Omental fat pad (tissue), 4 donors: ENCODE results near the gene ACOT11. TPM values are rescaled to one million over a fixed set of nuclear protein-coding genes. Genes with fewer than 3 reads are reported as not detected.

Experiments used
- ATAC-seq: fragments of 150-250 bp; one replicate; pipeline ENCODE4 v1.9.1; 2016; ENCODE audit warnings: mild to moderate bottlenecking, moderate library complexity; ENCODE audit not compliant: low FRiP score
- DNase-seq: peaks from one replicate; pipeline ENCODE4 v3.0.0-alpha.2; 2019; ENCODE audit warnings: low spot score
- total RNA-seq, 4 donors: library from RNA; depleted of rRNA; stranded (reverse); fragments of >200 nt; gene quantifications; one replicate each; pipeline ENCODE4 v1.1.0, GENCODE V29; 2016
- TF ChIP-seq, protein P1 (sequence below), 3 donors: fragments of 450-650 bp; IDR thresholded peaks; one replicate each; pipeline ENCODE4 v1.5.1; 2016 to 2017; ENCODE audit warnings: antibody characterized with exemption in 3 of 3, mild to moderate bottlenecking in 3 of 3, moderate library complexity in 2 of 3

ACOT11 gene
- total RNA-seq, 4 donors from 2014 or later: 1.4 to 3.8 (median 3.2) TPM

DNA sequence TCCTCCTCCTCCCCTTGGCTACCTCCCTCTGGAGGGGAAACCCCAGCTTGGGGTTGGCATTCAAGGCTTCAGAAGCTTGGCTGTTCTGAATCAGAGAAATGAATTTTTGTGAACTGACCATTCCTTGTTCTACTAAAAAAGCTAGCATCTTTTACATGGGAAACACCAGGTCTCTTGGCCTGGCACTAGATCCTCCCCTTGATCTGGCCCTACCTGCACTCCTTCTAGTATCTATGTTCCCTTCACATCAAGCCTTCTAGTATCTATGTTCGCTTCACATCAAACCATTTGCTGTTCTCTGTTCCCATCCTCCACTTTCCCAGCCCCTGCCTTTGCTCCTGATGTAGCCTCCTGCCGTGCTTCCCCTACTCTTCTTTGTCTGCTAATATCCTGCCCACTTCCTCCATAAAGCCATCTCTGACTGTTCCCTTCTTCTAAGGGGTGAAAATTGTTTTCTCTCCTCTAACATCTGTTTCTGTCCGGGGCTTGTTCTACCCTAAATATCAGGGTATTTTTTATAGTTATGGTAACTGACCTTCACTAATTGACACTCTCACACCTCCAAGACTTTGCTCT, 49.5 kb downstream of the ACOT11 start:
- ATAC-seq (no peak), DNase-seq (no peak)
- TF ChIP-seq, protein P1, sequence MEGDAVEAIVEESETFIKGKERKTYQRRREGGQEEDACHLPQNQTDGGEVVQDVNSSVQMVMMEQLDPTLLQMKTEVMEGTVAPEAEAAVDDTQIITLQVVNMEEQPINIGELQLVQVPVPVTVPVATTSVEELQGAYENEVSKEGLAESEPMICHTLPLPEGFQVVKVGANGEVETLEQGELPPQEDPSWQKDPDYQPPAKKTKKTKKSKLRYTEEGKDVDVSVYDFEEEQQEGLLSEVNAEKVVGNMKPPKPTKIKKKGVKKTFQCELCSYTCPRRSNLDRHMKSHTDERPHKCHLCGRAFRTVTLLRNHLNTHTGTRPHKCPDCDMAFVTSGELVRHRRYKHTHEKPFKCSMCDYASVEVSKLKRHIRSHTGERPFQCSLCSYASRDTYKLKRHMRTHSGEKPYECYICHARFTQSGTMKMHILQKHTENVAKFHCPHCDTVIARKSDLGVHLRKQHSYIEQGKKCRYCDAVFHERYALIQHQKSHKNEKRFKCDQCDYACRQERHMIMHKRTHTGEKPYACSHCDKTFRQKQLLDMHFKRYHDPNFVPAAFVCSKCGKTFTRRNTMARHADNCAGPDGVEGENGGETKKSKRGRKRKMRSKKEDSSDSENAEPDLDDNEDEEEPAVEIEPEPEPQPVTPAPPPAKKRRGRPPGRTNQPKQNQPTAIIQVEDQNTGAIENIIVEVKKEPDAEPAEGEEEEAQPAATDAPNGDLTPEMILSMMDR (IDR thresholded peaks at IDR 0.05): no peak

DNA sequence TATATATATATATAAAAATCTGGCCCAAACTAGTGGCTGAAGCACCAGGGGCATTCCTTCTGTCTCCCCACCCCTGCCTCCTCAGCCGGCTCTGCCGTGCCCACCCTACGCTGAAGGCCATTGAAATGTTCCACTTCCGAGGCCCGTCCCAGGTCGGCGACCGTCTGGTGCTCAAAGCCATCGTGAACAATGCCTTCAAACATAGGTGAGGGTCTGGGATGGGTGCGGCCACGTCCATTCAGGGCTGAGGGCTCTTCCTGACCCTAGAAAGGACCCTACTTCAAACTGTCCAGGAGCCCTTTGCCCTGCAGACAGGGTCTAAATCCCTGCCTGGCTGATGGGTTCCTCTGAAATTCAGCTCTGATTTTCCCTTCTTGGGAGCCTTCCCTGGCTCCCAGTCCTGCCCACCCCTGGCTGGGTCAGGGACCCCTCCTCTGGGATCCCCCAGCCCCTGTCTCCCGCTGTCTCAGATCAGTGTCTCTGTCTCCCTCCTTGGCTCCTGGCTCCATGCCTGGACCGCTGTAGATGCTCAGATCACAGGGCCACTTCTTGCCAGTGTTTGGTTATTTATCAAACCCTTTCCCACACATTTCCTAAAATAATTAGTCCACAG, 51.3 kb downstream of the ACOT11 start:
- DNase-seq (no peak), ATAC-seq (no peak)
- TF ChIP-seq, protein P1 (IDR thresholded peaks at IDR 0.05): no peak

DNA sequence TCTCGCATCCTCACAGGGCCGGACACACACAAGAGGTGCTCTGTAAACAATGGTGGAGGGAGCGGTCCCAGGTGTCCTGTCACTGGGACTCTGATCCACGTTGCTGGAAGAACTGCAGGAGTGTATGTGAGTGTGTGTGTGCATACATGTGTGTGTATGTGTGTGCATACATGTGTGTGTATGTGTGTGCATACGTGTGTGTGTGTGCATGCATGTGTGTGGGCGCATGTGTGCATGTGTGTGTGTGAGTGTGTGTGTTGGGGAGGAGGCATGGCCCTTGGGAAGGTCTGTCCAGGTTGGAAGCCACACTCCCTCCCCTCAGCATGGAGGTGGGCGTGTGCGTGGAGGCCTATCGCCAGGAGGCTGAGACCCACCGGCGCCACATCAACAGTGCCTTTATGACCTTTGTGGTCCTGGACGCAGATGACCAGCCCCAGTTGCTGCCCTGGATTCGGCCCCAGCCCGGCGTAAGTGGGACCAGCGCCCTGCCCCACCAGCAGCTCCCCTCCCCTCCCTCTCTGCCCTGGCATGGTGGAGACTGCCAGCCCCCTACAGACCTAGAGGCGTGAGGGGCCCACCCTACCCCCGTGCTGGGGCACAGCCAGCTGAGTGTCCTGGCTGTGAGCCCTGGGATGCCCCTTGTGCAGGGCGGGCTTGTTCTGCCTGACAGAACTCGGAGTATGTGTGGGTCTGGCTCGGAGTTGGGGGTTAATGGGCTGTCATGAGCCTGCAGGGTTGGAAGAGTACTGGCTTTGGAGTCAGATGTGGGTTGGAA, 53.1 kb downstream of the ACOT11 start:
- TF ChIP-seq, protein P1 (IDR thresholded peaks at IDR 0.05): no peak
- no peak for ATAC-seq
- no peak for DNase-seq

DNA sequence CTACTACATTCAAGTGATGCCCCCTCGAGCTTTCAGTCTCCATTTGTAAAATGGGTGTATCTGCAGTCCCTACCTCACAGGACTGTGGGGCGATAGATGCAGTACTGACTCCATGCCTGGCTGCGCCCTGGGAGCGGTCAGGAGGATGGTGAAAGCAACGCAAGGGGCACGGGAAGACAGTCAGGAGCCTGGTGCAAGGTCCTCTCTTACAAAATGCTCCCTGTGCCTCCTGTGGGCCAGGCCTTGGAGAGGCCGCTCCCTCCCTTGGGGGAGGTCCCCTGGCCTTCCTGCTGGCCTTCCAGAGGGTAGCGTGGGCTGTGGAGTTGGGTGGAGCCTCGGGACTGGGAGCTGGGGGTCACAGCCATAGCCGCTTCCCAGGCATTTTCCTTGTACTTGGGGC, 53.7 kb downstream of the ACOT11 start:
- no peak for ATAC-seq
- DNase-seq: no peak
- TF ChIP-seq, protein P1 (IDR thresholded peaks at IDR 0.05): no peak

DNA sequence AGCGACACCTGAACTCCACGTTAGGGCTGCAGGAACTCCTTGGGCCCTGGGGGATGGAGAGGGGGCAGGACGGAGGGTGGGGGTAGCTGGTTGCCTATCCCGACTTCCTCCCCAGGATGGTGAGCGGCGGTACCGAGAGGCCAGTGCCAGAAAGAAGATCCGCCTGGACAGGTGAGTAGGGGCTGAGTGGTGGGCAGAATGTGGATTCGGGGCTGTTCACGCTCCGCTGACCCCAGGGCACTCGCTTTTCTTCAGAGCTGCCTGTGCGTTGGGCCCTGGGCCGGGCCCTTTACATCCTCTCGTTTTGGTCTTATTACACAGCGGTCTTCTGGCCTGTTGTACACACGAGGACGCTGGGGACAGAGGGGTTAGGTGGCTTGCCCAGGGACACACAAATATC, 54.5 kb downstream of the ACOT11 start:
- no peak for ATAC-seq
- no peak for DNase-seq
- TF ChIP-seq, protein P1 (IDR thresholded peaks at IDR 0.05): no peak

DNA sequence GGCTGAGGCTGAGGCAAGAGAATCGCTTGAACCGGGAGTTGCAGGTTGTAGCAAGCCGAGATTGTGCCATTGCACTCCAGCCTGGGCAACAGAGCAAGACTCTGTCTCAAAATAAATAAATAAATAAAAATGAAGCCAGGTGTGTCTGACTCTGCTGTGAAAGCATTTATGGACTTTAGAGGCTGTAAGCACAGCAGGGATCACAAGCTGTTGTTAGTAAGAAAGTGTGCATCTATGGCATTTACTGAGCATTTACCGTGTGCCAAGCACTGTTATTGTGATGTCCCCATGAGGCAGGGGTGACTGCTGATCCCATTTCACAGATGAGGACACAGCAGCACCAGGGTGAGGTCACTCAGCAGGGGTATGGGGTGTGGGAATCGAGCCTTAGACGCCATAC, 55.2 kb downstream of the ACOT11 start:
- ATAC-seq (no peak), DNase-seq (no peak)
- TF ChIP-seq, protein P1 (IDR thresholded peaks at IDR 0.05): no peak
